HUES64 (cell line): ENCODE results near the gene USP7.
A peak's percentile ranks its signal among the peaks of the same experiment; 100 is the strongest.

ENCODE experiments used
- H3K27ac ChIP-seq: 2 replicates; pipeline ENCODE4 v1.7.0; 2013; ENCODE audit warnings: low read depth, low read length, inconsistent platforms
- H3K27me3 ChIP-seq: 2 replicates; pipeline ENCODE4 v1.6.1; 2013; ENCODE audit warnings: mild to moderate bottlenecking, low read length; ENCODE audit not compliant: insufficient read depth
- H3K36me3 ChIP-seq: 2 replicates; pipeline ENCODE4 v1.6.1; 2013; ENCODE audit warnings: mild to moderate bottlenecking, low read length; ENCODE audit not compliant: insufficient read depth
- H3K4me1 ChIP-seq: 2 replicates; pipeline ENCODE4 v1.6.1; 2013; ENCODE audit warnings: mild to moderate bottlenecking, low read length, moderate library complexity; ENCODE audit not compliant: insufficient read depth
- H3K4me3 ChIP-seq: 2 replicates; pipeline ENCODE4 v1.5.1; 2013; ENCODE audit warnings: mild to moderate bottlenecking, low read length, moderate library complexity
- H3K9ac ChIP-seq: 2 replicates; pipeline ENCODE4 v1.6.1; 2013; ENCODE audit warnings: mild to moderate bottlenecking, low read depth, low read length
- H3K9me3 ChIP-seq: 2 replicates; pipeline ENCODE4 v1.6.1; 2013; ENCODE audit warnings: low read depth, low read length; ENCODE audit not compliant: insufficient read depth
- WGBS: fragments of 150-250, 120-280 bp; methylation state at CpG from one replicate; pipeline ENCODE4 v1.1.7; 2013; ENCODE audit warnings: missing lambda C conversion rate; 5-methylcytosine and 5-hydroxymethylcytosine counted together

USP7 gene

DNA sequence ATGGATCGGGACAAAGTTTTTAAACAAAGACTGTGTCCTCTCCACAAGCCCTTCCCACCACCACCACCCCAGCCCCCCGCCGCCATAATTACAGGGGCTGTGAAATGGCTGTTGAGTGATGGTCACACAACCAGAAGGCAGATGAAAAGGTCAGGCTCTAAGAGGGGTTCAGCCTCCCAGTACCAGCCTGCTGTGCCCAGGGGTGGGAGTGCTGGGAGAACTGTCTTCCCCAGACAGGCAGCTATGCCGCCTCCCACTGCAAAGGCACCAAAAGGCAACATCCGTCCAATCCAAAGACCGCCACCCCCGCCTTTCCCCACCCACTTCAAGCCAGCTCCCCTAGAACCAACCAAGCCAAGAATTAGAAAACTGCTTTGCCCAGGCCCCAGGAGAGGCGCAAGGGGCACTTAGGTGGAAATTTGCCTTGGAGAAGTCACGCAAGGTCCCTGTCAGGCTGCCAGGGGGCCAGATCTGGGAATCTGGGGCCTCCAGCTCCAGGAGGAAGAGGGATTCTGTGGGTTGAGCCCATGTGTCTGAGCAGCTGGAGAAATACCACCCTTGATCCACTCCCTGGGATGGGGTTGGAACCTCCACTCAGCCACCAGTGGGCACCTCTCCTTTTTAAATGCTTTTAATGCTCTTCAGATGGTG is 109.3 kb downstream of the USP7 start:
- Histone ChIP-seq H3K4me1 (peaks cover 6% of the 10 kb centered on the region; the same call in 1 of the 2 replicates), H3K27me3 (no peaks in the 10 kb centered on the region), H3K27ac (no peak overlapping the region; the same call in 1 of the 2 replicates), H3K4me3 (no peak overlapping the region), H3K9me3 (no peaks in the 10 kb centered on the region), H3K9ac (no peak overlapping the region), H3K36me3 (peaks cover 90% of the 10 kb centered on the region)
- WGBS: 92% methylated on average over 9 of the region's 9 CpGs

GRCh38 chr16:8853611-8854010 is 110.1 kb downstream of the USP7 start:
- 94% methylated on average over 7 of the region's 7 CpGs for WGBS
- no peaks in the 10 kb centered on the region for H3K9me3 ChIP-seq
- H3K27me3 ChIP-seq: no peaks in the 10 kb centered on the region
- H3K36me3 ChIP-seq: peaks cover 90% of the 10 kb centered on the region
- H3K9ac ChIP-seq: no peak overlapping the region
- no peak overlapping the region for H3K4me3 ChIP-seq
- peak overlapping the region; percentile 66; the same call in 1 of the 2 replicates for H3K27ac ChIP-seq
- H3K4me1 ChIP-seq: peaks cover 6% of the 10 kb centered on the region; the same call in 1 of the 2 replicates

- 82% methylated on average over 7 of the region's 7 CpGs for WGBS
- Histone ChIP-seq H3K9me3 (no peaks in the 10 kb centered on the region), H3K9ac (no peak overlapping the region), H3K27me3 (no peaks in the 10 kb centered on the region), H3K4me1 (peaks cover 6% of the 10 kb centered on the region; the same call in 1 of the 2 replicates), H3K36me3 (peaks cover 90% of the 10 kb centered on the region), H3K27ac (peak overlapping the region; percentile 66; the same call in 1 of the 2 replicates), H3K4me3 (no peak overlapping the region)
Measured at GRCh38 chr16:8853150-8853549, 110.6 kb downstream of the USP7 start.

DNA sequence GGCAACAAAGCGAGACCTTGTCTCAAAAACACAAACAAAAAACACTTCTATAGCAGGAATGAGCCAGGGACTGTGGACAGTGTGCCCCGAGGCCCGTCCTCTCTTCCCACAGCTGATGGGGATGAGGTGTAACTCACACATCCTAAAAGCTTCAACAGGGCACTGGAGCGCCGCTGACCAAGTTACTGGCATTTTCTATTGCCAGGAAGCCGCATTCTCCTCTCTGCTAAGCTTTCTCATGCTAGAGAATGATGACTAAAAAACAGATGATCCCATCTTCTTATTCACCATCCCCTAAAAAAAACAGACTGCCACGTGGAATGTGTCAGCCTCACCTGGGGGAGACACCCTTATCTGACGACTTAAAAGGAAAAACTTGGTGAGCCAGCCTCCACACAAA is 111.2 kb downstream of the USP7 start:
- Histone ChIP-seq H3K9ac (no peak overlapping the region), H3K36me3 (peaks cover 92% of the 10 kb centered on the region), H3K9me3 (no peaks in the 10 kb centered on the region), H3K27ac (peak overlapping the region; percentile 10; the same call in 1 of the 2 replicates), H3K27me3 (no peaks in the 10 kb centered on the region), H3K4me1 (peaks cover 6% of the 10 kb centered on the region; the same call in 1 of the 2 replicates), H3K4me3 (no peak overlapping the region)
- 85% methylated on average over 8 of the region's 8 CpGs for WGBS

DNA sequence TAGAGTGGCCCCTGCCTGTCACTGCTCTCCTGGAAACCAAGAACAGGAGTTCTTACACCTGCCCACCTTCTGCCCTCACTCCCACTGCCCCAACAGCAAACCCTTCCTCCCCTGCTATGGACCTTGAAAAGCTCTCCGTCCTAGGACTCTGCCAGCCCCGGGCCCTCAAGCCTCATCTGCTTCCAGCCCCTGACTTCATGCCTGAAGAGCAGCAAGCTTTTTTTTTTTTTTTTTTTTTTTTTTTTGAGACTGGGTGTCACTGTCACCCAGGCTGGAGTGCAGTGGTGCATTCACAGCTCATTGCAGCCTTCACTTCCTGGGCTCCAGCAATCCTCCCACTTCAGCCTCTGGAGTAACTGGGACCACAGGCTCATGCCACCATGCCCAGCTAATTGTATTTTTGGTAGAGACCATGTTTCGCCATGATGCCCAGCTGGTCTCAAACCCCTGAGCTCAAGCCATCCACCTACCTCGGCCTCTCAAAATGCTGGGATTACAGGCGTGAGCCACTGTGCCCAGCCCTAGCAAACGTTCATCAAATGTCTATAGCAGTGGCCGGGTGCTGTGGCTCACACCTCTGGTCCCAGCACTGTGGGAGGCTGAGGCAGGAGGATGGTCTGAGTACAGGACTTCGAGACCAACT is 111.8 kb downstream of the USP7 start:
- no peaks in the 10 kb centered on the region for H3K27me3 ChIP-seq
- no peaks in the 10 kb centered on the region for H3K9me3 ChIP-seq
- H3K36me3 ChIP-seq: peaks cover 95% of the 10 kb centered on the region
- H3K27ac ChIP-seq: no peak overlapping the region
- H3K9ac ChIP-seq: no peak overlapping the region
- peaks cover 6% of the 10 kb centered on the region; the same call in 1 of the 2 replicates for H3K4me1 ChIP-seq
- 96% methylated on average over 8 of the region's 8 CpGs for WGBS
- no peak overlapping the region for H3K4me3 ChIP-seq

DNA sequence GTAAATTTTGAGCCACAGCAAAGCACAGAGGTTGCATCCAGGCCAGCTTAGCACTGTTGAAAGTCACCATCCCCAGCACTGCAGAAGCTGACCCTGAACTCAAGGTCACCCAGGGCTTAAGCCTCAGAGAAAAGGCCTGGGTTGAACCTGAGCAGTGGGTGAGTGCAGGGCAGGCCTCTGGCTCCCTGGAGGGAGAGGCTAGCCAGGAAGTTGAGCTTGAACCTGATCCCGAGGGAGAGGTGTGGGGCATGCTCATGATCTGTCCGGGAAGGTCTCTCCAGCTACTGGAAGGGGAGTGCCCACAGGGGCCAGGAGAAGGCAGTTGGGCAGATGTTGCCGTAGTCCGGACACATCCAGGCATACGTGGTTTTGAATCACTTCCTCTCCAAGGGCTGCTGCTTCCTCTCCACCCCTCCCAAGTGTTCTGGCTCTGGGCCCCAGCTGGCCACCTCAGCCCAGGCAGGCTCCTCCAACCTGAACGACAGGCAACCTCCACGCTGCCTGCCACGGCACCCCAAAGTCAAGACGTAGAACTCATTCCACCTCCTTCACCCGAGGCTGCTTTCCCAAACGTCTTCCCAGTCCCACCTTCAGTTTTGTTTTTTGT is 113.3 kb downstream of the USP7 start:
- Histone ChIP-seq H3K4me3 (no peak overlapping the region), H3K36me3 (peaks cover 80% of the 10 kb centered on the region), H3K27ac (peak overlapping the region; percentile 7; the same call in 1 of the 2 replicates), H3K4me1 (peaks cover 6% of the 10 kb centered on the region; the same call in 1 of the 2 replicates), H3K9ac (no peak overlapping the region), H3K27me3 (no peaks in the 10 kb centered on the region), H3K9me3 (no peaks in the 10 kb centered on the region)
- 94% methylated on average over 11 of the region's 11 CpGs for WGBS

- Histone ChIP-seq H3K27ac (peak overlapping the region; percentile 28; the same call in 1 of the 2 replicates), H3K4me1 (peaks cover 6% of the 10 kb centered on the region; the same call in 1 of the 2 replicates), H3K27me3 (no peaks in the 10 kb centered on the region), H3K9me3 (no peaks in the 10 kb centered on the region), H3K9ac (no peak overlapping the region), H3K36me3 (peaks cover 71% of the 10 kb centered on the region), H3K4me3 (no peak overlapping the region)
- 87% methylated on average over 19 of the region's 19 CpGs for WGBS
Measured at GRCh38 chr16:8849411-8850011, 114.2 kb downstream of the USP7 start.

GRCh38 chr16:8848939-8849391 is 114.7 kb downstream of the USP7 start:
- Histone ChIP-seq H3K36me3 (peaks cover 66% of the 10 kb centered on the region), H3K27me3 (no peaks in the 10 kb centered on the region), H3K9me3 (no peaks in the 10 kb centered on the region), H3K9ac (no peak overlapping the region), H3K4me3 (no peak overlapping the region), H3K27ac (peak overlapping the region; percentile 28; the same call in 1 of the 2 replicates), H3K4me1 (peaks cover 6% of the 10 kb centered on the region; the same call in 1 of the 2 replicates)
- 92% methylated on average over 8 of the region's 8 CpGs for WGBS

GRCh38 chr16:8848231-8848938 is 115.3 kb downstream of the USP7 start:
- Histone ChIP-seq H3K9ac (no peak overlapping the region), H3K4me3 (no peak overlapping the region), H3K9me3 (no peaks in the 10 kb centered on the region), H3K27ac (peak overlapping the region; percentile 19; the same call in 1 of the 2 replicates), H3K4me1 (peaks cover 4% of the 10 kb centered on the region; the same call in 1 of the 2 replicates), H3K36me3 (peaks cover 60% of the 10 kb centered on the region), H3K27me3 (no peaks in the 10 kb centered on the region)
- 95% methylated on average over 26 of the region's 26 CpGs for WGBS

DNA sequence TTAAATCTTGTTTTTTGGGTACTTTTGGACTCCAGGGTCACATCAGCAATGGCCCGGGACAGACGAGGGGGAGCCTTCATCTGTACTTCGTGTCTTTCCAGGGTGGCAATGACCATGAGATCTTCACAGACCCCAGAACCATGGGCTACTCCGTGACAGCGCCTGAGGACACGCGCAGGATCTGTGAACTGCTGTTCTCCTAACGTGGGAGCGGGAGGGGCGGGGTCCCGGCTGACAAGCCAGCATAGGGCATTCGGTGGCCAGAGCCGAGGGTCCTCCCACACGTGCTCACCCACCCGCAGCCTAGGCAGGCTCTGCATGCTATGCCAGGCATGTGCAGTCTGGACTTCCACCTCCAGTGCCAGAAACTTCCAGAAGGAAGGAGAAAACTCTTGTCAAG is 116.1 kb downstream of the USP7 start:
- WGBS: 94% methylated on average over 15 of the region's 15 CpGs
- Histone ChIP-seq H3K4me3 (no peak overlapping the region), H3K36me3 (peaks cover 52% of the 10 kb centered on the region), H3K27me3 (no peaks in the 10 kb centered on the region), H3K9me3 (no peaks in the 10 kb centered on the region), H3K27ac (no peak overlapping the region), H3K9ac (no peak overlapping the region), H3K4me1 (no peaks in the 10 kb centered on the region)
